Memory B cell (primary cell): ENCODE measurements around the gene GALNT14.

Experiments
- ATAC-seq: fragments of 150-1000 bp; cut with Tn5 transposase; 2 replicates; pipeline ENCODE4 v1.10.0; 2021; ENCODE audit warnings: low read depth, mild to moderate bottlenecking, moderate library complexity
- DNase-seq, 2 donors: peaks; one replicate each; pipeline ENCODE4 v3.0.0; 2022; ENCODE audit warnings: low spot score in 2 of 2
- H3K27ac Mint-ChIP-seq: one replicate; pipeline ENCODE4 v1.8.0; 2022; ENCODE audit warnings: mild to moderate bottlenecking, moderate library complexity, mixed read lengths
- H3K27me3 Mint-ChIP-seq: one replicate; pipeline ENCODE4 v1.8.0; 2022; ENCODE audit warnings: mixed read lengths
- H3K36me3 Mint-ChIP-seq: one replicate; pipeline ENCODE4 v1.8.0; 2022; ENCODE audit warnings: mild to moderate bottlenecking, mixed read lengths
- H3K4me1 Mint-ChIP-seq: one replicate; pipeline ENCODE4 v1.8.0; 2022; ENCODE audit warnings: mixed read lengths
- H3K4me3 Mint-ChIP-seq: one replicate; pipeline ENCODE4 v1.8.0; 2022; ENCODE audit warnings: mild to moderate bottlenecking, moderate library complexity, mixed read lengths
- H3K9me3 Mint-ChIP-seq: one replicate; pipeline ENCODE4 v1.8.0; 2022; ENCODE audit warnings: mixed read lengths

Gene GALNT14

GRCh38 chr2:31147645-31148044, 9.4 kb upstream of the GALNT14 start:
- no peaks in the 10 kb centered on the region for H3K27me3 Mint-ChIP-seq
- no peak overlapping the region for H3K27ac Mint-ChIP-seq
- DNase-seq (no peak), ATAC-seq (no peak)
- no peaks in the 10 kb centered on the region for H3K36me3 Mint-ChIP-seq
- H3K9me3 Mint-ChIP-seq = peaks cover 1% of the 10 kb centered on the region
- no peak overlapping the region for H3K4me3 Mint-ChIP-seq
- no peaks in the 10 kb centered on the region for H3K4me1 Mint-ChIP-seq

GRCh38 chr2:31142110-31142509, 3.9 kb upstream of the GALNT14 start:
- Mint-ChIP-seq H3K27ac (no peak overlapping the region), H3K36me3 (no peaks in the 10 kb centered on the region)
- ATAC-seq = no peak

GRCh38 chr2:31141443-31142085, 3.3 kb upstream of the GALNT14 start:
- Mint-ChIP-seq H3K36me3 (no peaks in the 10 kb centered on the region), H3K27me3 (no peaks in the 10 kb centered on the region), H3K4me3 (no peak overlapping the region), H3K27ac (no peak overlapping the region), H3K4me1 (peaks cover 6% of the 10 kb centered on the region), H3K9me3 (no peaks in the 10 kb centered on the region)
- DNase-seq (no peak), ATAC-seq (no peak)

More at GRCh38 chr2:31142110-31142509, 3.9 kb upstream of the GALNT14 start:
- H3K4me3 Mint-ChIP-seq = no peak overlapping the region
- peaks cover 2% of the 10 kb centered on the region for H3K4me1 Mint-ChIP-seq
- H3K9me3 Mint-ChIP-seq = no peaks in the 10 kb centered on the region
- DNase-seq = no peak
- H3K27me3 Mint-ChIP-seq = no peaks in the 10 kb centered on the region

GRCh38 chr2:31140151-31140550, 1.9 kb upstream of the GALNT14 start:
- Mint-ChIP-seq H3K27me3 (peaks cover 3% of the 10 kb centered on the region), H3K36me3 (no peaks in the 10 kb centered on the region), H3K4me3 (no peak overlapping the region), H3K4me1 (peaks cover 6% of the 10 kb centered on the region), H3K27ac (no peak overlapping the region), H3K9me3 (no peaks in the 10 kb centered on the region)
- DNase-seq (no peak), ATAC-seq (no peak)

GRCh38 chr2:31139671-31140070, 1.4 kb upstream of the GALNT14 start:
- Mint-ChIP-seq H3K4me3 (peak overlapping the region; percentile 17), H3K36me3 (no peaks in the 10 kb centered on the region), H3K9me3 (no peaks in the 10 kb centered on the region), H3K4me1 (peaks cover 6% of the 10 kb centered on the region), H3K27ac (no peak overlapping the region), H3K27me3 (peaks cover 3% of the 10 kb centered on the region)
- ATAC-seq = no peak
- no peak for DNase-seq

GRCh38 chr2:31137211-31138036, 816 bp downstream of the GALNT14 start:
- DNase-seq (peak in 1 of 2 donors; percentile 25), ATAC-seq (no peak)
- H3K4me1 Mint-ChIP-seq = peaks cover 6% of the 10 kb centered on the region
- H3K9me3 Mint-ChIP-seq = no peaks in the 10 kb centered on the region
- peak overlapping the region; percentile 85 for H3K4me3 Mint-ChIP-seq
- peak overlapping the region; percentile 29 for H3K27ac Mint-ChIP-seq
- peaks cover 3% of the 10 kb centered on the region for H3K27me3 Mint-ChIP-seq
- H3K36me3 Mint-ChIP-seq = no peaks in the 10 kb centered on the region

- no peaks in the 10 kb centered on the region for H3K9me3 Mint-ChIP-seq
- peak overlapping the region; percentile 29 for H3K27ac Mint-ChIP-seq
- peaks cover 3% of the 10 kb centered on the region for H3K27me3 Mint-ChIP-seq
- ATAC-seq (no peak), DNase-seq (peak in 1 of 2 donors; percentile 23)
- H3K4me3 Mint-ChIP-seq = peak overlapping the region; percentile 64
- no peaks in the 10 kb centered on the region for H3K36me3 Mint-ChIP-seq
- H3K4me1 Mint-ChIP-seq = peaks cover 6% of the 10 kb centered on the region
These were observed 1.5 kb downstream of the GALNT14 start for GRCh38 chr2:31136732-31137131.

GRCh38 chr2:31136000-31136399, 2.2 kb downstream of the GALNT14 start:
- DNase-seq = no peak
- Mint-ChIP-seq H3K9me3 (no peaks in the 10 kb centered on the region), H3K27me3 (peaks cover 3% of the 10 kb centered on the region), H3K4me1 (peaks cover 5% of the 10 kb centered on the region), H3K27ac (no peak overlapping the region), H3K4me3 (no peak overlapping the region), H3K36me3 (no peaks in the 10 kb centered on the region)
- ATAC-seq = no peak

GRCh38 chr2:31134480-31134879, 3.8 kb downstream of the GALNT14 start:
- H3K27ac Mint-ChIP-seq = no peak overlapping the region
- peaks cover 3% of the 10 kb centered on the region for H3K27me3 Mint-ChIP-seq
- peaks cover 5% of the 10 kb centered on the region for H3K4me1 Mint-ChIP-seq
- ATAC-seq (no peak), DNase-seq (no peak)
- H3K36me3 Mint-ChIP-seq = no peaks in the 10 kb centered on the region
- H3K4me3 Mint-ChIP-seq = no peak overlapping the region
- no peaks in the 10 kb centered on the region for H3K9me3 Mint-ChIP-seq

GRCh38 chr2:31132786-31133185, 5.5 kb downstream of the GALNT14 start:
- DNase-seq (no peak), ATAC-seq (no peak)
- Mint-ChIP-seq H3K27me3 (peaks cover 3% of the 10 kb centered on the region), H3K9me3 (no peaks in the 10 kb centered on the region), H3K27ac (no peak overlapping the region), H3K4me3 (no peak overlapping the region), H3K4me1 (peaks cover 5% of the 10 kb centered on the region), H3K36me3 (no peaks in the 10 kb centered on the region)

GRCh38 chr2:31131871-31132270, 6.4 kb downstream of the GALNT14 start:
- Mint-ChIP-seq H3K4me1 (peaks cover 2% of the 10 kb centered on the region), H3K36me3 (no peaks in the 10 kb centered on the region), H3K9me3 (no peaks in the 10 kb centered on the region), H3K4me3 (no peak overlapping the region), H3K27me3 (peaks cover 3% of the 10 kb centered on the region), H3K27ac (no peak overlapping the region)
- no peak for ATAC-seq
- no peak for DNase-seq

GRCh38 chr2:31129375-31130171, 8.7 kb downstream of the GALNT14 start:
- Mint-ChIP-seq H3K27ac (no peak overlapping the region), H3K9me3 (no peaks in the 10 kb centered on the region)
- ATAC-seq = no peak

GRCh38 chr2:31127931-31128330, 10.3 kb downstream of the GALNT14 start:
- peaks cover 2% of the 10 kb centered on the region for H3K36me3 Mint-ChIP-seq
- H3K27me3 Mint-ChIP-seq = no peaks in the 10 kb centered on the region
- H3K27ac Mint-ChIP-seq = no peak overlapping the region
- H3K4me1 Mint-ChIP-seq = no peaks in the 10 kb centered on the region
- DNase-seq (no peak), ATAC-seq (no peak)
- no peaks in the 10 kb centered on the region for H3K9me3 Mint-ChIP-seq
- H3K4me3 Mint-ChIP-seq = no peak overlapping the region

More at GRCh38 chr2:31129375-31130171, 8.7 kb downstream of the GALNT14 start:
- Mint-ChIP-seq H3K36me3 (peaks cover 2% of the 10 kb centered on the region), H3K4me1 (no peaks in the 10 kb centered on the region), H3K4me3 (no peak overlapping the region), H3K27me3 (no peaks in the 10 kb centered on the region)
- no peak for DNase-seq
